Spleen (tissue), 11 donors: ENCODE measurements around the gene AP1B1. TPM values are rescaled to one million over a fixed set of nuclear protein-coding genes. Genes with fewer than 3 reads are reported as not detected.

Experiments
- DNase-seq: peaks from one replicate; pipeline ENCODE4 v3.0.0-alpha.2; 2020
- H3K27ac ChIP-seq, 8 donors: fragments of 200-600 bp; sonication (generic) in 7 of 8; 1 replicate in 4 of 8; 2 replicates in 4 of 8; pipeline versions ENCODE4 v1.5.0 to v1.8.0; 2016 to 2021; ENCODE audit warnings: inconsistent platforms in 4 of 8, mild to moderate bottlenecking in 4 of 8, moderate library complexity in 1 of 8
- H3K27me3 ChIP-seq, 7 donors: fragments of 200-600 bp; sonication (generic) in 6 of 7; replicated peaks in 1 of 7; 1 replicate in 4 of 7; 2 replicates in 3 of 7; pipeline versions ENCODE4 v1.5.0 to v1.8.0; 2016 to 2021; ENCODE audit warnings: inconsistent platforms in 3 of 7, mild to moderate bottlenecking in 1 of 7
- H3K36me3 ChIP-seq, 6 donors: fragments of 200-600 bp; sonication (generic) in 5 of 6; 1 replicate in 4 of 6; 2 replicates in 2 of 6; pipeline versions ENCODE4 v1.5.0 to v1.8.0; 2016 to 2021; ENCODE audit warnings: inconsistent platforms in 2 of 6
- H3K4me1 ChIP-seq, 6 donors: fragments of 200-600 bp; sonication (generic) in 5 of 6; 1 replicate in 3 of 6; 2 replicates in 3 of 6; pipeline versions ENCODE4 v1.5.0 to v1.8.0; 2016 to 2021; ENCODE audit warnings: inconsistent platforms in 3 of 6
- H3K4me3 ChIP-seq, 8 donors: fragments of 200-600 bp; sonication (generic) in 7 of 8; 1 replicate in 4 of 8; 2 replicates in 4 of 8; pipeline versions ENCODE4 v1.5.0 to v1.8.0; 2016 to 2021; ENCODE audit warnings: inconsistent platforms in 4 of 8, mild to moderate bottlenecking in 4 of 8, moderate library complexity in 2 of 8
- H3K9me3 ChIP-seq, 8 donors: fragments of 200-600 bp; sonication (generic) in 7 of 8; 1 replicate in 4 of 8; 2 replicates in 4 of 8; pipeline versions ENCODE4 v1.5.0 to v1.8.0; 2016 to 2021; ENCODE audit warnings: inconsistent platforms in 4 of 8
- POLR2A ChIP-seq, 3 donors: fragments of 450-650 bp; IDR thresholded peaks; one replicate each; pipeline ENCODE4 v1.5.1; 2017; ENCODE audit warnings: antibody characterized with exemption in 3 of 3, mild to moderate bottlenecking in 1 of 3
- POLR2AphosphoS5 ChIP-seq, 3 donors: sonication (generic); formaldehyde crosslinking; IDR thresholded peaks; one replicate each; pipeline ENCODE4 v1.5.1; 2017; ENCODE audit warnings: antibody characterized with exemption in 3 of 3
- WGBS, 5 donors: extraction: QIAGEN DNeasy Blood & Tissue Kit in 3 of 5; methylation state at CpG; one replicate each; pipeline versions ENCODE4 v1.1.5 to v1.1.7; 2013 to 2018; 5-methylcytosine and 5-hydroxymethylcytosine counted together
- intact Hi-C: fragments of 100-400 bp; cut with DNase I; formaldehyde crosslinking; loops from one replicate; pipeline ENCODE4 v1.15.0; 2023; ENCODE audit warnings: low total_unique reads
- microRNA-seq, 3 donors: library from miRNA; unstranded; fragments of <30 nt; microRNA quantifications; one replicate each; pipeline versions ENCODE4 to v1.1.0, GENCODE V29; 2019 to 2020
- polyA plus RNA-seq, 3 donors: library from polyadenylated mRNA; stranded (reverse); fragments of 200-250 nt; gene quantifications; one replicate each; pipeline ENCODE4 v1.2.1, GENCODE V29; 2013
- small RNA-seq, 4 donors: library from RNA; depleted of rRNA; stranded (forward); fragments of <200 nt; gene quantifications; one replicate each; pipeline ENCODE3, GENCODE V24; 2016
- total RNA-seq, 7 donors: library from RNA; depleted of rRNA in 3 of 7; stranded (reverse); fragments of >200 nt in 3 of 7; fragmentation: NEBNext Ultra II Directional in 4 of 7; extraction: Animal tissue kit (Norgen Biotek cat#: 25700) in 4 of 7; gene quantifications; one replicate each; pipeline versions ENCODE4 v1.1.0 to v1.2.1, GENCODE V29; 2016 to 2021
- TF ChIP-seq, protein P1 (sequence below), 11 experiments: fragments of 200-600 bp in 7 of 11; fragments of 450-650 bp in 4 of 11; sonication (generic) in 4 of 11; IDR thresholded peaks in 8 of 11; conservative IDR thresholded peaks in 3 of 11; 1 replicate in 7 of 11; 2 replicates in 4 of 11; pipeline versions ENCODE4 v1.4.0 to v1.8.0; 2016 to 2021; ENCODE audit warnings: antibody characterized with exemption in 11 of 11, inconsistent platforms in 4 of 11, mild to moderate bottlenecking in 1 of 11
- donor health status: healthy with polysubstance abuse.
- donor health status: DM: no; HTN: no; CAD: no; lungs with moderate emphysema.
- donor health status: DM: no; HTN: no; CAD: no.
- donor health status: Bipolar disorder and iron deficiency.
- donor health status: healthy.
- donor health status: DM: no; HTN: no; CAD: no.
- donor health status: DM: yes; HTN: yes; CAD: no.

Gene AP1B1
- total and polyA plus RNA-seq, 10 donors: 43.3 to 150 (median 110) TPM

DNA sequence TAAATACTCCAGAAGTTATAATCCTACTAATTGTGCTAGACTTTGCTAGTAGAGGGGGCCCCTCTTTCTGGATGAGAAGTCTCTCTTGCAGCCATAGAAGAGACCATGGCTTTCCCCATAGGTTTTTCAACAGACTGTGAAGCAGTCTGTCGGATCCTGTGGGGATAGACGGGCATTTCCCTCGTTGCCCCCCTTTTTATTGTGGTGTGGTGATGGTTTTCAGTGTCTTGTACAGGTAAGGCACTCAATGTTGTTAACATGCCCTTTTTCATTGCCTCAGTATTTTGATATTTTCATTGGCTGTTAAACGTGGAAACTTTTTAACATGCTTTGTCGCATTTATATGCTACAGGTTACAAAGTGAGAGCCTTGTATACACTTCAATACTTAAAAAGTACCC lies 98.3 kb downstream of the AP1B1 start:
- H3K4me3 ChIP-seq: no peak overlapping the region
- peaks cover 25 to 100% (median 99%) of the 10 kb centered on the region in 6 donors for H3K36me3 ChIP-seq
- TF ChIP-seq POLR2A (IDR thresholded peaks at IDR 0.05): no peak
- TF ChIP-seq, protein P1, sequence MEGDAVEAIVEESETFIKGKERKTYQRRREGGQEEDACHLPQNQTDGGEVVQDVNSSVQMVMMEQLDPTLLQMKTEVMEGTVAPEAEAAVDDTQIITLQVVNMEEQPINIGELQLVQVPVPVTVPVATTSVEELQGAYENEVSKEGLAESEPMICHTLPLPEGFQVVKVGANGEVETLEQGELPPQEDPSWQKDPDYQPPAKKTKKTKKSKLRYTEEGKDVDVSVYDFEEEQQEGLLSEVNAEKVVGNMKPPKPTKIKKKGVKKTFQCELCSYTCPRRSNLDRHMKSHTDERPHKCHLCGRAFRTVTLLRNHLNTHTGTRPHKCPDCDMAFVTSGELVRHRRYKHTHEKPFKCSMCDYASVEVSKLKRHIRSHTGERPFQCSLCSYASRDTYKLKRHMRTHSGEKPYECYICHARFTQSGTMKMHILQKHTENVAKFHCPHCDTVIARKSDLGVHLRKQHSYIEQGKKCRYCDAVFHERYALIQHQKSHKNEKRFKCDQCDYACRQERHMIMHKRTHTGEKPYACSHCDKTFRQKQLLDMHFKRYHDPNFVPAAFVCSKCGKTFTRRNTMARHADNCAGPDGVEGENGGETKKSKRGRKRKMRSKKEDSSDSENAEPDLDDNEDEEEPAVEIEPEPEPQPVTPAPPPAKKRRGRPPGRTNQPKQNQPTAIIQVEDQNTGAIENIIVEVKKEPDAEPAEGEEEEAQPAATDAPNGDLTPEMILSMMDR (IDR thresholded peaks at IDR 0.05 in 8 of 11, conservative IDR thresholded peaks at IDR 0.05 in 3 of 11): no peak
- no peak for TF ChIP-seq POLR2AphosphoS5 (IDR thresholded peaks at IDR 0.05)
- intact Hi-C loops: no loop called here
- H3K4me1 ChIP-seq: peaks cover 0 to 40% (median 7%) of the 10 kb centered on the region in 6 donors
- no peak overlapping the region for H3K27ac ChIP-seq
- DNase-seq: no peak
- H3K9me3 ChIP-seq: no peaks in the 10 kb centered on the region
- 71 to 90% (median 78%) methylated on average over 5 of the region's 5 CpGs for WGBS, 5 donors
- no peaks in the 10 kb centered on the region for H3K27me3 ChIP-seq

DNA sequence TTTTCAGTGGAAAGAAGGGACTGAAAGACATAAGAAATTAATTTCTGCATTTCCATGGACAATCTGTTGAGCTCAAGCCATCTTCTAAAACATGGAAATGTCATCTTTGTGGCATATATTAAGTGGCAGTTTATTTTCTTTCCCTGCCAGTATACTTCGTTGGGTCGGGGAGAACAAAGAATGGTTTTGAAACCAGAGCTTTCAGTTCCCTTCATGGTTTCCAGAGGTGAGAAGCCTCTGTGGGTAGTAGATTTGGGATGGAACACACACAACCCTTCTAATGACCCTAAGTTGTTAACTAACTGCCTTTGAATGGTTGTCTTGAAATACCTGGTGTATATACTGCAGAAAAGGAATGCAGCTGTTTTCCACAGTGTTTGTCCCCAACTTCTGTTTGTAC lies 99.5 kb downstream of the AP1B1 start:
- no peak overlapping the region for H3K27ac ChIP-seq
- no peak for DNase-seq
- no peak overlapping the region for H3K4me3 ChIP-seq
- WGBS, 5 donors: 40 to 66% (median 46%) methylated on average over 2 of the region's 2 CpGs
- no peaks in the 10 kb centered on the region for H3K9me3 ChIP-seq
- TF ChIP-seq POLR2AphosphoS5 (IDR thresholded peaks at IDR 0.05) (no peak), POLR2A (IDR thresholded peaks at IDR 0.05) (no peak)
- TF ChIP-seq, protein P1 (IDR thresholded peaks at IDR 0.05 in 8 of 11, conservative IDR thresholded peaks at IDR 0.05 in 3 of 11): no peak
- H3K36me3 ChIP-seq: peaks cover 27 to 100% (median 99%) of the 10 kb centered on the region in 6 donors
- no peaks in the 10 kb centered on the region for H3K27me3 ChIP-seq
- peaks cover 0 to 40% (median 7%) of the 10 kb centered on the region in 6 donors for H3K4me1 ChIP-seq
- intact Hi-C loops: no loop called here

DNA sequence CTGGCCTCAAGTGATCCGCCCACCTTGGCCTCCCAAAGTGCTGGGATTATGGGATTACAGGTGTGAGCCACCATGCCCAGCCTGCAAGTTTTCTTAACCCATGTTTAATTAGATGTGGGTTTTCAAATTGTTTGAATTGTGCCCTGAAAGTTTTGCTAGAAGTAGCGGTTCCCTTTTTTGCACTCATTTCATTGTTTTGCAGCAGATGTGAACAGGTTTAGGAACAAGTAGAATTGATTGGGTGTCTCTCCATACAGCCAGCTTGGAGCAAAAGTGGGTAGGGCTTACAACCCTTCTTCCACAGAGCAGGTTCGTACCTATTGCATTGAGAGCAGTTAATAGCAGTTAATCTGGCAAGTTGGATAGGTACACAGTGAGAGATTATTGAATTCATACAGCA lies 104.2 kb downstream of the AP1B1 start:
- no peaks in the 10 kb centered on the region for H3K27me3 ChIP-seq
- no peak for DNase-seq
- TF ChIP-seq, protein P1 (IDR thresholded peaks at IDR 0.05 in 8 of 11, conservative IDR thresholded peaks at IDR 0.05 in 3 of 11): no peak
- TF ChIP-seq POLR2AphosphoS5 (IDR thresholded peaks at IDR 0.05) (no peak), POLR2A (IDR thresholded peaks at IDR 0.05) (no peak)
- no peak overlapping the region for H3K4me3 ChIP-seq
- peaks cover 22 to 100% (median 100%) of the 10 kb centered on the region in 6 donors for H3K36me3 ChIP-seq
- H3K9me3 ChIP-seq: no peaks in the 10 kb centered on the region
- H3K4me1 ChIP-seq: peaks cover 0 to 26% (median 4%) of the 10 kb centered on the region in 6 donors
- 90 to 97% (median 92%) methylated on average over 3 of the region's 3 CpGs for WGBS, 5 donors
- no peak overlapping the region for H3K27ac ChIP-seq
- intact Hi-C loops: no loop called here

DNA sequence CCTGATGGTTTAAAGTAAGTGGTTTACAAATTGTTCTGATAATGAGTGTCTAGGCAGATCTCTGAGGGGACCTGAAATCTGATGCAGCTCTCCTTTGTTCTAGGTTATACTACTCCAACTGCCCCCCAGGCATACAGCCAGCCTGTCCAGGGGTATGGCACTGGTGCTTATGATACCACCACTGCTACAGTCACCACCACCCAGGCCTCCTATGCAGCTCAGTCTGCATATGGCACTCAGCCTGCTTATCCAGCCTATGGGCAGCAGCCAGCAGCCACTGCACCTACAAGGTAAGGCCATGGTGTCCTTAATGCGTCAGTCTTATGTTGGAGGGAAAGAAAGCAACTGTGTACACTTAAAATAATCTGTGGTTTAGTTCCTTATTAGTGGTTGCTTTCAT lies 110.4 kb downstream of the AP1B1 start:
- intact Hi-C loops: no loop called here
- Histone ChIP-seq H3K9me3 (no peaks in the 10 kb centered on the region), H3K4me3 (no peak overlapping the region), H3K4me1 (peaks cover 23 to 66% (median 45%) of the 10 kb centered on the region in 6 donors), H3K27ac (peak overlapping the region in 1 of 8 donors; percentile 14), H3K36me3 (peaks cover 0 to 100% (median 95%) of the 10 kb centered on the region in 6 donors), H3K27me3 (no peaks in the 10 kb centered on the region)
- 87 to 100% (median 100%) methylated on average over 1 of the region's 1 CpG for WGBS, 5 donors
- no peak for DNase-seq
- TF ChIP-seq POLR2AphosphoS5 (IDR thresholded peaks at IDR 0.05) (no peak), POLR2A (IDR thresholded peaks at IDR 0.05) (no peak)
- TF ChIP-seq, protein P1 (IDR thresholded peaks at IDR 0.05 in 8 of 11, conservative IDR thresholded peaks at IDR 0.05 in 3 of 11): no peak

Small RNA genes within 50 kb of the gene (microRNA-seq; reads per million reads assigned to microRNA genes)
- gene MIR3653: 23.1 to 288 (median 175) reads per million in 3 donors

Small RNA genes within 50 kb of the gene (small RNA-seq; reads per million reads assigned to genes)
- gene AC000041.1 (0 reads per million in 4 donors), gene MIR3653 (0 reads per million in 4 donors)

Other genes with a start within 250 kb of the AP1B1 start
- gene EMID1, start 182.7 kb downstream of the AP1B1 start, total RNA-seq: 10 to 100 TPM; 38.0 to 90.3 (median 62.0) TPM
- 10 to 100 TPM; 18.5 to 62.6 (median 60.4) TPM for gene EMID1, start 182.7 kb downstream of the AP1B1 start, polyA plus RNA-seq
- gene RHBDD3, start 120.6 kb downstream of the AP1B1 start, total RNA-seq: 10 to 100 TPM; 17.6 to 45.8 (median 24.7) TPM
- 10 to 100 TPM; 16.3 to 36.5 (median 23.9) TPM for gene RHBDD3, start 120.6 kb downstream of the AP1B1 start, polyA plus RNA-seq
- gene EWSR1, start 120.3 kb downstream of the AP1B1 start, total RNA-seq: 100 to 1,000 TPM; 181 to 282 (median 266) TPM
- 100 to 1,000 TPM; 127 to 207 (median 204) TPM for gene EWSR1, start 120.3 kb downstream of the AP1B1 start, polyA plus RNA-seq
- gene GAS2L1, start 81.9 kb downstream of the AP1B1 start, total RNA-seq: 10 to 100 TPM; 13.8 to 41.5 (median 35.4) TPM
- gene GAS2L1, start 81.9 kb downstream of the AP1B1 start, polyA plus RNA-seq: 10 to 100 TPM in 1 of 3 donors, 1 to 10 TPM in 2; 7.0 to 21.7 (median 8.5) TPM
- 1 to 10 TPM in 5 of 7 donors, under 1 TPM in 2; 0.54 to 4.6 (median 2.0) TPM for gene RASL10A, start 72.9 kb downstream of the AP1B1 start, total RNA-seq
- gene RASL10A, start 72.9 kb downstream of the AP1B1 start, polyA plus RNA-seq: 1 to 10 TPM; 1.8 to 6.1 (median 2.9) TPM
- gene RFPL1, start 50.0 kb upstream of the AP1B1 start, total RNA-seq: 1 to 10 TPM in 2 of 7 donors, not detected in 5; 1.1 to 1.4 TPM
- gene RFPL1, start 50.0 kb upstream of the AP1B1 start, polyA plus RNA-seq: under 1 TPM; 0.03 to 0.11 (median 0.06) TPM
- gene NEFH, start 91.6 kb upstream of the AP1B1 start, total RNA-seq: 1 to 10 TPM in 6 of 7 donors, under 1 TPM in 1; 0.60 to 1.7 (median 1.4) TPM
- 1 to 10 TPM in 1 of 3 donors, under 1 TPM in 2; 0.50 to 1.2 (median 0.70) TPM for gene NEFH, start 91.6 kb upstream of the AP1B1 start, polyA plus RNA-seq
- 10 to 100 TPM; 30.8 to 55.5 (median 40.7) TPM for gene THOC5, start 165.2 kb upstream of the AP1B1 start, total RNA-seq
- 10 to 100 TPM; 14.4 to 21.1 (median 18.1) TPM for gene THOC5, start 165.2 kb upstream of the AP1B1 start, polyA plus RNA-seq
- gene NIPSNAP1, start 192.5 kb upstream of the AP1B1 start, total RNA-seq: 10 to 100 TPM; 15.5 to 28.0 (median 23.5) TPM
- 10 to 100 TPM; 18.6 to 27.7 (median 24.7) TPM for gene NIPSNAP1, start 192.5 kb upstream of the AP1B1 start, polyA plus RNA-seq
- gene NF2, start 215.1 kb upstream of the AP1B1 start, total RNA-seq: 10 to 100 TPM; 21.5 to 42.9 (median 32.6) TPM
- gene NF2, start 215.1 kb upstream of the AP1B1 start, polyA plus RNA-seq: 1 to 10 TPM; 3.9 to 8.3 (median 4.4) TPM